ENCODE results near the gene AIDA. TPM values are rescaled to one million over a fixed set of nuclear protein-coding genes. Genes with fewer than 3 reads are reported as not detected.
"Not testable (repeated sequence)": the region's sequence is repeated elsewhere in the genome, so short reads cannot be mapped to it uniquely, and the experiment has no call there.

AIDA gene
- total RNA-seq, 2 experiments from 2014 or later: 64.6 to 65.1 TPM

GRCh38 chr1:222709700-222710153 is 2.6 kb downstream of the AIDA start:
- ChIA-PET CTCF (no interaction called here), POLR2A (no interaction called here)
- no peak for DNase-seq
- no peak overlapping the region for H3K27ac Mint-ChIP-seq
- peaks cover 19% of the 10 kb centered on the region for H3K36me3 Mint-ChIP-seq
- H3K9me3 Mint-ChIP-seq: no peaks in the 10 kb centered on the region
- H3K4me3 Mint-ChIP-seq: no peak overlapping the region
- H3K27me3 Mint-ChIP-seq: no peaks in the 10 kb centered on the region
- intact Hi-C loops (cut with micrococcal nuclease): loop anchor here (5.0 kb wide), 2 partner anchors 967 to 1138 kb away; partner anchors contain the start of genes DUSP10 and TP53BP2
- peaks cover 54% of the 10 kb centered on the region for H3K4me1 Mint-ChIP-seq (ENCODE audit: low read depth)

- no peak overlapping the region for H3K27ac Mint-ChIP-seq
- H3K4me3 Mint-ChIP-seq: no peak overlapping the region
- H3K27me3 Mint-ChIP-seq: no peaks in the 10 kb centered on the region
- intact Hi-C loops (cut with micrococcal nuclease): no loop called here
- ChIA-PET CTCF (interaction anchor here (0.6 kb wide), 1 partner anchor 361 kb away, joined by 5 read pairs; no protein-coding TSS in a partner anchor), POLR2A (no interaction called here)
- H3K9me3 Mint-ChIP-seq: no peaks in the 10 kb centered on the region
- H3K4me1 Mint-ChIP-seq (ENCODE audit: low read depth): peaks cover 62% of the 10 kb centered on the region
- no peak for DNase-seq
- H3K36me3 Mint-ChIP-seq: peaks cover 28% of the 10 kb centered on the region
These were observed 5.5 kb downstream of the AIDA start for GRCh38 chr1:222706815-222707214.

GRCh38 chr1:222704260-222704659 is 8.0 kb downstream of the AIDA start:
- POLR2A ChIA-PET: no interaction called here
- CTCF ChIA-PET: no interaction called here
- no peak for DNase-seq
- no peak overlapping the region for H3K27ac Mint-ChIP-seq
- peaks cover 45% of the 10 kb centered on the region for H3K4me1 Mint-ChIP-seq (ENCODE audit: low read depth)
- intact Hi-C loops (cut with micrococcal nuclease): no loop called here
- H3K4me3 Mint-ChIP-seq: no peak overlapping the region
- H3K36me3 Mint-ChIP-seq: peaks cover 28% of the 10 kb centered on the region
- no peaks in the 10 kb centered on the region for H3K9me3 Mint-ChIP-seq
- no peaks in the 10 kb centered on the region for H3K27me3 Mint-ChIP-seq

DNA sequence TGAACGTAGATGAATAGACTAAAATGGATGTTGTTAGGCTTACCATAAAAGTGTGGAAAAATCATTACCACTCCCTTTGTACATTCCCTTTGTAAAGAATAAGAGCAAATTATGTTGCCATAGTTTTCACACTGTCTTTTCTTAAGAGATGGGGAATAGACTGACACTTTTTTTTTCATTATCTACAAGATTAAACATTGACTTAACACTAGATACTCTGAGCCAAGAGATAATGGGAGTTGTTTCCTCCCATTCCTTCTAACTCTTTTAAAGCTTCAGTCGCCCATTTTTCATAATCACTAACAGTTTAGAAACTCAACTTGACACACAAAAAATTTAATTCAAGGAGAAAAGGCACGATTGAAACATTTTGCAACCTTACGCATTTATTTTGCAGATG is 10.1 kb downstream of the AIDA start:
- ChIA-PET CTCF (interaction anchor here (1.5 kb wide), 1 partner anchor 422 kb away, joined by 3 read pairs; no protein-coding TSS in a partner anchor), POLR2A (no interaction called here)
- Mint-ChIP-seq H3K27ac (no peak overlapping the region), H3K36me3 (peaks cover 27% of the 10 kb centered on the region), H3K4me1 (ENCODE audit: low read depth) (peaks cover 33% of the 10 kb centered on the region), H3K27me3 (no peaks in the 10 kb centered on the region), H3K4me3 (no peak overlapping the region), H3K9me3 (no peaks in the 10 kb centered on the region)
- DNase-seq: no peak
- intact Hi-C loops (cut with micrococcal nuclease): no loop called here

DNA sequence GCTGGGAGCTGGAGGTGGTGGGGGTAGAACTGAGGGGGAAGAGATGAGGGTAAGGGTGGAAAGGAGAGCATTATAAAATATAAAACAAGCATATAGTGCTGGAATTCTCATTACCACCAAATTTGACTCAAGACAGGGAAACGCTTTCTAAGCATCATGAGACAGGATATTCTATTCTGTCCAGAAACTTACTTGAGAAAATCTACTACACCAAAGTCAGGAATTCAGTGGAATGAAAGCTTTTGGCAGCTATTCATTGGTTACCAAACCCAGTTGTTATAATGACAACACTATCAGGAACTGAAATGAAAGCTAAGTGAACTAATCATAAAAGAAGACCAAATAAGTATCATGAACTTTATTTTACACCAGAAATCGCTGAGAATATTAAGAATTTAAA is 14.5 kb downstream of the AIDA start:
- Mint-ChIP-seq H3K4me3 (no peak overlapping the region), H3K27me3 (no peaks in the 10 kb centered on the region), H3K9me3 (no peaks in the 10 kb centered on the region), H3K27ac (no peak overlapping the region), H3K36me3 (peaks cover 14% of the 10 kb centered on the region), H3K4me1 (ENCODE audit: low read depth) (peaks cover 7% of the 10 kb centered on the region)
- no peak for DNase-seq
- intact Hi-C loops (cut with micrococcal nuclease): no loop called here
- POLR2A ChIA-PET: interaction anchor here (1.1 kb wide), 1 partner anchor 15 kb away, joined by 5 read pairs; the partner anchor contains the start of genes AIDA and BROX
- CTCF ChIA-PET: interaction anchor here (0.9 to 1.0 kb wide), 3 partner anchors 15 to 63 kb away, joined by 4 to 5 read pairs (median 4); no protein-coding TSS in a partner anchor

DNA sequence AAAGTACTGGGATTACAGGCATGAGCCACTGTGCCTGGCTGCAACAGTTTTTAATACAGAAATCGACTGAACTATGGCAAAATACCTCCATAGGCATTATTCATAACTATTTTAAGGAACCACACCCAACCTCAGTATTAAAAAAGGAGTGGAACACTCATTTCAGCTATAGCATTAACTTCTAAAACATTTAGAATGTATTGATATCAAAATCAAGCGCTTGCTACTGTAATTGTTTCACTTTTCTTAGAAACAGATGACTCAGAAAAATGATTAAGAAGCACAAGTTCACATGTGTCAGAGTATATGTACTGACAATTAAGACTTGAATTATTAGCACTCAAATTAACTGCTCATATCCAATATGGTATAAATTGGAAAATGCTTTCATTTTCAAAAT is 15.1 kb downstream of the AIDA start:
- intact Hi-C loops (cut with micrococcal nuclease): no loop called here
- Mint-ChIP-seq H3K4me3 (no peak overlapping the region), H3K9me3 (no peaks in the 10 kb centered on the region), H3K36me3 (peaks cover 13% of the 10 kb centered on the region), H3K27me3 (no peaks in the 10 kb centered on the region), H3K27ac (no peak overlapping the region), H3K4me1 (ENCODE audit: low read depth) (peaks cover 9% of the 10 kb centered on the region)
- no peak for DNase-seq
- ChIA-PET CTCF (interaction anchor here (0.9 to 1.0 kb wide), 3 partner anchors 16 to 63 kb away, joined by 4 to 5 read pairs (median 4); no protein-coding TSS in a partner anchor), POLR2A (interaction anchor here (1.1 kb wide), 1 partner anchor 16 kb away, joined by 5 read pairs; the partner anchor contains the start of genes AIDA and BROX)

DNA sequence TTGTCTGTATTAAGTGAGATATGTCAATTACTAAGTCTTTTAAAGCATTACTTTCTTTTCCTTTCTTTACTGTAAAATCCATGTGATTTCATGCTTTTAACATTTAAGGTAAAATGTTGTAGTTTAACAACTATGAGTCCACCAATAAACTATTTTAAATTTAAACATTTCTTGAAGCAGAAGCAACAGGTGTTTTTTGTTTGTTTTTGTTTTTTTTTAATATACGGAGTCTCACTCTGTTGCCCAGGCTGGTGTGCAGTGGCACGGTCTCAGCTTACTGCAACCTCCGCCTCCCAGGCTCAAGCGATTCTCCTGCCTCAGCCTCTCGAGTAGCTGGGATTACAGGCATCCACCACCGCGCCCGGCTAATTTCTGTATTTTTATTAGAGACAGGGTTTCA is 15.6 kb downstream of the AIDA start:
- ChIA-PET CTCF (interaction anchor here (1.0 kb wide), 1 partner anchor 16 kb away, joined by 4 read pairs; no protein-coding TSS in a partner anchor), POLR2A (interaction anchor here (1.1 kb wide), 1 partner anchor 16 kb away, joined by 5 read pairs; the partner anchor contains the start of genes AIDA and BROX)
- H3K9me3 Mint-ChIP-seq: no peaks in the 10 kb centered on the region
- no peak for DNase-seq
- H3K4me3 Mint-ChIP-seq: no peak overlapping the region
- H3K4me1 Mint-ChIP-seq (ENCODE audit: low read depth): peaks cover 9% of the 10 kb centered on the region
- H3K27me3 Mint-ChIP-seq: no peaks in the 10 kb centered on the region
- no peak overlapping the region for H3K27ac Mint-ChIP-seq
- intact Hi-C loops (cut with micrococcal nuclease): no loop called here
- peaks cover 11% of the 10 kb centered on the region for H3K36me3 Mint-ChIP-seq

DNA sequence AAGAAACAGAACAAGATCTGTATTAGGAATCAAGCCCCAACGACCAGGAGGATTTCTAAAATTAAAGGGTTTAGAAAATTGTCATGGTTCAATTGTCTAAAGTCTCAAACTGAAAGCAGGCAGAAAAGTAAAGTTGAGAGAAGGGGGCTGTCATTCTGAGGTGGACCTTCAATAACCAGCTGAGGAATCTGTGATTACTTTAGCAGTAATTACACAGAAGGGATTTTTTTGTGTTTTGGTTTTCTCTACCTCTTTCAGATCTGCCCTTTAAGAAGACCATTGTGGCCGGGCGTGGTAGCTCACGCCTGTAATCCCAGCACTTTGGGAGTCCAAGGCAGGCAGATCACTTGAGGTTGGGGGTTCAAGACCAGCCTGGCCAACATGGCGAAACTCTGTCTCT is 17.4 kb downstream of the AIDA start:
- H3K4me1 Mint-ChIP-seq (ENCODE audit: low read depth): peaks cover 11% of the 10 kb centered on the region
- H3K36me3 Mint-ChIP-seq: peaks cover 13% of the 10 kb centered on the region
- no peak overlapping the region for H3K27ac Mint-ChIP-seq
- no peak overlapping the region for H3K4me3 Mint-ChIP-seq
- no peaks in the 10 kb centered on the region for H3K9me3 Mint-ChIP-seq
- CTCF ChIA-PET: interaction anchor here (0.7 kb wide), 1 partner anchor 386 kb away, joined by 3 read pairs; no protein-coding TSS in a partner anchor
- POLR2A ChIA-PET: interaction anchor here (0.5 kb wide), 1 partner anchor 8 kb away, joined by 4 read pairs; no protein-coding TSS in a partner anchor
- intact Hi-C loops (cut with micrococcal nuclease): no loop called here
- H3K27me3 Mint-ChIP-seq: no peaks in the 10 kb centered on the region
- no peak for DNase-seq

DNA sequence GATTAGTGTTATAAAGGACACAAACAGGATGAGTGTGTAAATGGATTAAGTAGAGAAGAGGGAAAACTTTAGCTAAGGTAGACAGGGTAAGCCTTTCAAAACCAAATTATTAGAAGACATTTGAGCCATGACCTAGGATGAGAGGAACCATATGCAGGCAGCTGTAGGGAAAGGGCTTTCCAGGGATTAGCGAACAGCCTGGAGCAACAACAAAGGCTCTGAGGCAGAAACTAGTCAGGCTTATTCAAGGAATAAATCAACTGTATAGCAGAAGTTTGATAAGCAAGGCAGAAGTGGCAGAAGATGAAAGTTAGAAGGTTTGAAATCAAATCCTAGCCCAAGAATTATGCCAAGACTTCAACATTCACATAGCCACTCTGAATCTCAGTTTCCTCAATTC is 21.3 kb downstream of the AIDA start:
- intact Hi-C loops (cut with micrococcal nuclease): no loop called here
- Mint-ChIP-seq H3K4me1 (ENCODE audit: low read depth) (peaks cover 8% of the 10 kb centered on the region), H3K27ac (no peak overlapping the region), H3K9me3 (no peaks in the 10 kb centered on the region), H3K36me3 (peaks cover 18% of the 10 kb centered on the region), H3K4me3 (no peak overlapping the region), H3K27me3 (no peaks in the 10 kb centered on the region)
- POLR2A ChIA-PET: no interaction called here
- CTCF ChIA-PET: no interaction called here
- no peak for DNase-seq

GRCh38 chr1:222680080-222680479 is 32.2 kb downstream of the AIDA start:
- ChIA-PET CTCF (interaction anchor here (0.6 to 1.4 kb wide), 2 partner anchors 17 to 538 kb away, joined by 3 to 4 read pairs; no protein-coding TSS in a partner anchor), POLR2A (no interaction called here)
- H3K4me1 Mint-ChIP-seq (ENCODE audit: low read depth): peaks cover 5% of the 10 kb centered on the region
- no peaks in the 10 kb centered on the region for H3K9me3 Mint-ChIP-seq
- H3K27me3 Mint-ChIP-seq: no peaks in the 10 kb centered on the region
- no peak overlapping the region for H3K27ac Mint-ChIP-seq
- no peak overlapping the region for H3K4me3 Mint-ChIP-seq
- no peak for DNase-seq
- peaks cover 9% of the 10 kb centered on the region for H3K36me3 Mint-ChIP-seq
- intact Hi-C loops (cut with micrococcal nuclease): no loop called here

GRCh38 chr1:222670110-222670509 is 42.2 kb downstream of the AIDA start:
- H3K27ac Mint-ChIP-seq: peak overlapping the region; percentile 76
- no peaks in the 10 kb centered on the region for H3K27me3 Mint-ChIP-seq
- intact Hi-C loops (cut with micrococcal nuclease): no loop called here
- no peaks in the 10 kb centered on the region for H3K9me3 Mint-ChIP-seq
- POLR2A ChIA-PET: no interaction called here
- no peak overlapping the region for H3K4me3 Mint-ChIP-seq
- DNase-seq: no peak
- peaks cover 43% of the 10 kb centered on the region for H3K36me3 Mint-ChIP-seq
- peaks cover 19% of the 10 kb centered on the region for H3K4me1 Mint-ChIP-seq (ENCODE audit: low read depth)
- CTCF ChIA-PET: no interaction called here

- H3K27me3 Mint-ChIP-seq; CTCF ChIA-PET; H3K9me3 Mint-ChIP-seq; H3K4me3 Mint-ChIP-seq; POLR2A ChIA-PET; H3K27ac Mint-ChIP-seq; intact Hi-C loops (cut with micrococcal nuclease); DNase-seq: not testable (repeated sequence)
- peaks cover 43% of the 10 kb centered on the region for H3K36me3 Mint-ChIP-seq
- peaks cover 19% of the 10 kb centered on the region for H3K4me1 Mint-ChIP-seq (ENCODE audit: low read depth)
These were observed 43.2 kb downstream of the AIDA start for GRCh38 chr1:222669107-222669506.

DNA sequence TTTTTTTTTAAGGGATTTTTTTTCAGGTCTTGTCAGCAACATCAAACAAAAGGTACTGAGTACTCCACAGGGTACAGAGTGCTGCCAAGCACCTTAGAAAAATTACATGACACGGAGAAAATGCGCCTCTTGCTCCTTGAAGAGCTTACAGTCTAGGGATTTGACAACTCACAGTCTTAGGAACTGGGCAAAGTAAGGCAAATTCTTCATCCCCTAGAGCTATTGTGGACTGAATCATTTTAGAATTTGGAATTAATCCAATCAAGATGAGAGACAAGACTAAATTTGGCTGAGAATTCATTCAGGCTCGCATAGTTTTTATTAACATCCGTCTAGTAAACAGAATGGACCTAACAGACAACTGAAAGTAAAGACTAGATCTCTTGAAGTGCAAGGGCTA is 44.1 kb downstream of the AIDA start:
- H3K9me3 Mint-ChIP-seq; H3K27me3 Mint-ChIP-seq; CTCF ChIA-PET; H3K27ac Mint-ChIP-seq; DNase-seq; POLR2A ChIA-PET; H3K4me3 Mint-ChIP-seq; intact Hi-C loops (cut with micrococcal nuclease): not testable (repeated sequence)
- H3K4me1 Mint-ChIP-seq (ENCODE audit: low read depth): peaks cover 19% of the 10 kb centered on the region
- H3K36me3 Mint-ChIP-seq: peaks cover 46% of the 10 kb centered on the region

All from activated CD4-positive, alpha-beta memory T cell treated with anti-CD3 and anti-CD28 coated beads for 36 hours (primary cell).